Hepatocyte (in vitro differentiated cells): ENCODE results near the gene SIGLEC14. TPM values are rescaled to one million over a fixed set of nuclear protein-coding genes. Genes with fewer than 3 reads are reported as not detected.
"Not testable (repeated sequence)": the region's sequence is repeated elsewhere in the genome, so short reads cannot be mapped to it uniquely, and the experiment has no call there.

Source experiments
- DNase-seq: peaks from one replicate; pipeline ENCODE4 v3.0.0-alpha.2; 2016; ENCODE audit warnings: low spot score
- H2AFZ ChIP-seq: fragments of 200-600 bp; sonication (generic); 2 replicates; pipeline ENCODE4 v1.6.0; 2016; ENCODE audit warnings: antibody characterized with exemption, mild to moderate bottlenecking
- H3K27ac ChIP-seq: fragments of 200-600 bp; sonication (generic); 2 replicates; pipeline ENCODE4 v1.5.1; 2016; ENCODE audit warnings: mild to moderate bottlenecking
- H3K27me3 ChIP-seq: fragments of 200-600 bp; sonication (generic); 2 replicates; pipeline ENCODE4 v1.6.1; 2016
- H3K36me3 ChIP-seq: fragments of 200-600 bp; sonication (generic); replicated peaks from 2 replicates; pipeline ENCODE4 v1.5.1; 2016; ENCODE audit warnings: low read depth; ENCODE audit not compliant: insufficient read depth
- H3K4me1 ChIP-seq: fragments of 200-600 bp; sonication (generic); 2 replicates; pipeline ENCODE4 v1.5.1; 2016; ENCODE audit warnings: mild to moderate bottlenecking, moderate library complexity; ENCODE audit not compliant: insufficient read depth
- H3K4me2 ChIP-seq: fragments of 200-600 bp; sonication (generic); 2 replicates; pipeline ENCODE4 v1.6.0; 2016
- H3K4me3 ChIP-seq: fragments of 200-600 bp; sonication (generic); 2 replicates; pipeline ENCODE4 v1.5.1; 2016; ENCODE audit warnings: mild to moderate bottlenecking
- H3K79me2 ChIP-seq: fragments of 200-600 bp; sonication (generic); 2 replicates; pipeline ENCODE4 v1.6.0; 2017; ENCODE audit warnings: mild to moderate bottlenecking
- H3K9me2 ChIP-seq: fragments of 200-600 bp; sonication (generic); replicated peaks from 2 replicates; pipeline ENCODE4 v1.6.0; 2017; ENCODE audit warnings: mild to moderate bottlenecking; ENCODE audit not compliant: insufficient read depth
- H3K9me3 ChIP-seq: fragments of 200-600 bp; sonication (generic); 2 replicates; pipeline ENCODE4 v1.5.1; 2016; ENCODE audit warnings: low read depth, mild to moderate bottlenecking
- H4K20me1 ChIP-seq: fragments of 200-600 bp; sonication (generic); 2 replicates; pipeline ENCODE4 v1.6.0; 2016; ENCODE audit warnings: mild to moderate bottlenecking; ENCODE audit not compliant: insufficient read depth, poor library complexity, severe bottlenecking
- CTCF ChIP-seq: fragments of 200-600 bp; sonication (generic); IDR thresholded peaks from 2 replicates; pipeline ENCODE4 v1.5.1; 2016; ENCODE audit warnings: antibody characterized with exemption, mild to moderate bottlenecking; ENCODE audit not compliant: poor library complexity
- EZH2 ChIP-seq: fragments of 200-600 bp; sonication (generic); IDR thresholded peaks from 2 replicates; pipeline ENCODE4 v1.6.1; 2016; ENCODE audit warnings: antibody characterized with exemption, mild to moderate bottlenecking, borderline replicate concordance
- EZH2phosphoT487 ChIP-seq: fragments of 200-600 bp; sonication (generic); IDR thresholded peaks from one replicate; pipeline ENCODE4 v1.6.1; 2018; ENCODE audit warnings: antibody characterized with exemption, mild to moderate bottlenecking, low read depth, moderate library complexity; ENCODE audit not compliant: unreplicated experiment, severe bottlenecking
- WGBS: methylation state at CpG from one replicate; pipeline ENCODE4 v1.1.6; 2016; ENCODE audit warnings: low lambda C conversion rate; ENCODE audit errors: missing lambda C conversion rate; 5-methylcytosine and 5-hydroxymethylcytosine counted together
- polyA plus RNA-seq: library from polyadenylated mRNA; unstranded; fragments of >200 nt; fragmentation: Nextera tagmentation; extraction: Ambion mirVana; gene quantifications from 2 replicates; pipeline ENCODE4 v1.2.1, GENCODE V29; 2016
- total RNA-seq: library from RNA; depleted of rRNA; stranded (reverse); fragments of >200 nt; gene quantifications from 2 replicates; pipeline ENCODE4 v1.2.3, GENCODE V29; 2014

Gene SIGLEC14
- total and polyA plus RNA-seq, 2 experiments from 2014 or later: 0.13 to 0.47 TPM

- H3K36me3 ChIP-seq: no peaks in the 10 kb centered on the region
- H3K9me3 ChIP-seq: no peaks in the 10 kb centered on the region
- H3K27me3 ChIP-seq: no peaks in the 10 kb centered on the region
- no peaks in the 10 kb centered on the region for H3K9me2 ChIP-seq
- no peak for DNase-seq
- no peak overlapping the region for H3K4me3 ChIP-seq
- TF ChIP-seq CTCF: no peak
- no peak overlapping the region for H3K4me2 ChIP-seq
- no peaks in the 10 kb centered on the region for H4K20me1 ChIP-seq
- H2AFZ ChIP-seq: no peak overlapping the region
- H3K27ac ChIP-seq: no peak overlapping the region
- WGBS: 67% methylated on average over 5 of the region's 5 CpGs
- H3K4me1 ChIP-seq: no peaks in the 10 kb centered on the region
- H3K79me2 ChIP-seq: no peaks in the 10 kb centered on the region
Observed at GRCh38 chr19:51632126-51632525, 14.5 kb downstream of the SIGLEC14 start.

GRCh38 chr19:51630315-51630714, 16.3 kb downstream of the SIGLEC14 start, which contains the start of gene SIGLEC5:
SIGLEC5 (minus strand) TSS chr19:51630401; CDS start chr19:51630335, 66 bp downstream.
- not testable (repeated sequence) for H2AFZ ChIP-seq, H3K27ac ChIP-seq, H3K79me2 ChIP-seq, H4K20me1 ChIP-seq, H3K27me3 ChIP-seq, H3K4me3 ChIP-seq, H3K36me3 ChIP-seq, H3K4me1 ChIP-seq, DNase-seq, H3K4me2 ChIP-seq, H3K9me3 ChIP-seq, H3K9me2 ChIP-seq
- 77% methylated on average over 8 of the region's 13 CpGs for WGBS

- 90% methylated on average over 14 of the region's 14 CpGs for WGBS
- H3K4me1 ChIP-seq: no peaks in the 10 kb centered on the region
- no peaks in the 10 kb centered on the region for H3K79me2 ChIP-seq
- no peaks in the 10 kb centered on the region for H3K36me3 ChIP-seq
- no peaks in the 10 kb centered on the region for H3K9me2 ChIP-seq
- no peak for TF ChIP-seq EZH2phosphoT487
- TF ChIP-seq EZH2: no peak
- TF ChIP-seq CTCF: no peak
- no peak for DNase-seq
- no peak overlapping the region for H3K4me3 ChIP-seq
- H4K20me1 ChIP-seq: no peaks in the 10 kb centered on the region
- H3K27me3 ChIP-seq: no peaks in the 10 kb centered on the region
- no peaks in the 10 kb centered on the region for H3K9me3 ChIP-seq
- H3K27ac ChIP-seq: no peak overlapping the region
- H3K4me2 ChIP-seq: no peak overlapping the region
- no peak overlapping the region for H2AFZ ChIP-seq
Observed at GRCh38 chr19:51628153-51628939, 18.3 kb downstream of the SIGLEC14 start.

- Histone ChIP-seq H3K4me2 (no peak overlapping the region), H3K9me2 (no peaks in the 10 kb centered on the region), H2AFZ (no peak overlapping the region), H4K20me1 (no peaks in the 10 kb centered on the region), H3K9me3 (no peaks in the 10 kb centered on the region), H3K27me3 (no peaks in the 10 kb centered on the region), H3K36me3 (no peaks in the 10 kb centered on the region), H3K27ac (no peak overlapping the region), H3K4me3 (no peak overlapping the region), H3K79me2 (no peaks in the 10 kb centered on the region), H3K4me1 (no peaks in the 10 kb centered on the region)
- 89% methylated on average over 16 of the region's 16 CpGs for WGBS
- TF ChIP-seq CTCF: no peak
- no peak for TF ChIP-seq EZH2phosphoT487
- TF ChIP-seq EZH2: no peak
- no peak for DNase-seq
Observed at GRCh38 chr19:51627491-51628138, 19.0 kb downstream of the SIGLEC14 start.
